ENCODE data around the gene TTBK1.

TTBK1 gene

GRCh38 chr6:43219119-43219518 is 24.2 kb upstream of the TTBK1 start:
- no peak for TF ChIP-seq EZH2phosphoT487 (IDR thresholded peaks at IDR 0.05; ENCODE audit: low read depth)
- TF ChIP-seq, protein P1, sequence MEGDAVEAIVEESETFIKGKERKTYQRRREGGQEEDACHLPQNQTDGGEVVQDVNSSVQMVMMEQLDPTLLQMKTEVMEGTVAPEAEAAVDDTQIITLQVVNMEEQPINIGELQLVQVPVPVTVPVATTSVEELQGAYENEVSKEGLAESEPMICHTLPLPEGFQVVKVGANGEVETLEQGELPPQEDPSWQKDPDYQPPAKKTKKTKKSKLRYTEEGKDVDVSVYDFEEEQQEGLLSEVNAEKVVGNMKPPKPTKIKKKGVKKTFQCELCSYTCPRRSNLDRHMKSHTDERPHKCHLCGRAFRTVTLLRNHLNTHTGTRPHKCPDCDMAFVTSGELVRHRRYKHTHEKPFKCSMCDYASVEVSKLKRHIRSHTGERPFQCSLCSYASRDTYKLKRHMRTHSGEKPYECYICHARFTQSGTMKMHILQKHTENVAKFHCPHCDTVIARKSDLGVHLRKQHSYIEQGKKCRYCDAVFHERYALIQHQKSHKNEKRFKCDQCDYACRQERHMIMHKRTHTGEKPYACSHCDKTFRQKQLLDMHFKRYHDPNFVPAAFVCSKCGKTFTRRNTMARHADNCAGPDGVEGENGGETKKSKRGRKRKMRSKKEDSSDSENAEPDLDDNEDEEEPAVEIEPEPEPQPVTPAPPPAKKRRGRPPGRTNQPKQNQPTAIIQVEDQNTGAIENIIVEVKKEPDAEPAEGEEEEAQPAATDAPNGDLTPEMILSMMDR (IDR thresholded peaks at IDR 0.05; ENCODE audit: low read depth, low read length), result no peak

GRCh38 chr6:43219814-43220213 is 23.5 kb upstream of the TTBK1 start:
- Histone ChIP-seq H3K27ac (ENCODE audit: low read length) (no peak overlapping the region), H3K27me3 (ENCODE audit: low read depth, low read length) (no peaks in the 10 kb centered on the region), H3K4me3 (ENCODE audit: low read length) (no peak overlapping the region), H2AFZ (ENCODE audit: low read depth, low read length) (no peak overlapping the region), H3K4me1 (ENCODE audit: low read length) (peaks cover 17% of the 10 kb centered on the region), H3K4me2 (ENCODE audit: low read length) (no peak overlapping the region), H3K36me3 (replicated peaks; ENCODE audit: low read depth, low read length) (peaks cover 50% of the 10 kb centered on the region), H3K9me3 (ENCODE audit: insufficient read depth, low read length) (no peaks in the 10 kb centered on the region), H3K9ac (ENCODE audit: low read length) (no peak overlapping the region), H4K20me1 (ENCODE audit: insufficient read depth, low read length) (no peaks in the 10 kb centered on the region), H3K79me2 (ENCODE audit: low read length) (peaks cover 8% of the 10 kb centered on the region)
- no peak for TF ChIP-seq EZH2phosphoT487 (IDR thresholded peaks at IDR 0.05; ENCODE audit: low read depth)
- TF ChIP-seq, protein P1 (IDR thresholded peaks at IDR 0.05; ENCODE audit: low read depth, low read length), result no peak

More at GRCh38 chr6:43219119-43219518, 24.2 kb upstream of the TTBK1 start:
- Histone ChIP-seq H3K9me3 (ENCODE audit: insufficient read depth, low read length) (no peaks in the 10 kb centered on the region), H4K20me1 (ENCODE audit: insufficient read depth, low read length) (no peaks in the 10 kb centered on the region), H3K79me2 (ENCODE audit: low read length) (peaks cover 8% of the 10 kb centered on the region), H3K4me2 (ENCODE audit: low read length) (no peak overlapping the region), H3K4me1 (ENCODE audit: low read length) (peaks cover 10% of the 10 kb centered on the region), H3K36me3 (replicated peaks; ENCODE audit: low read depth, low read length) (peaks cover 50% of the 10 kb centered on the region), H3K27me3 (ENCODE audit: low read depth, low read length) (no peaks in the 10 kb centered on the region), H3K9ac (ENCODE audit: low read length) (no peak overlapping the region), H3K27ac (ENCODE audit: low read length) (no peak overlapping the region), H2AFZ (ENCODE audit: low read depth, low read length) (no peak overlapping the region), H3K4me3 (ENCODE audit: low read length) (no peak overlapping the region)

DNA sequence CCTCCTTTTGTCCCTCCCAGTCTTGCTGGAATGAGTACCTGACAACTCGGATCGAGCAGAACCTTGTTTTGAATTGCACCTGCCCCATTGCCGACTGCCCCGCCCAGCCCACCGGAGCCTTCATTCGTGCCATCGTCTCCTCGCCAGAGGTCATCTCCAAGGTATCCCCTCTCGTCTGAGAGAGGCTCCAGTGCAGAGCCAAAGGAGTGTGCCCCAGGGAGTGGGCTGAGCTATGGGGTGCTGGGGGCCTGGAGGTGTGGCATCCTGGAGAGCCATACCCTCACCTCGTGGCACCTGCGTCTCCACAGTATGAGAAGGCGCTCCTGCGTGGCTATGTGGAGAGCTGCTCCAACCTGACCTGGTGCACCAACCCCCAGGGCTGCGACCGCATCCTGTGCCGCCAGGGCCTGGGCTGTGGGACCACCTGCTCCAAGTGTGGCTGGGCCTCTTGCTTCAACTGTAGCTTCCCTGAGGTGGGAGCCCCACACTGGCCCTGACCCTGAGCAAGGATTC is 22.8 kb upstream of the TTBK1 start:
- Histone ChIP-seq H4K20me1 (ENCODE audit: insufficient read depth, low read length) (no peaks in the 10 kb centered on the region), H2AFZ (ENCODE audit: low read depth, low read length) (no peak overlapping the region), H3K4me3 (ENCODE audit: low read length) (no peak overlapping the region), H3K9ac (ENCODE audit: low read length) (no peak overlapping the region), H3K27me3 (ENCODE audit: low read depth, low read length) (no peaks in the 10 kb centered on the region), H3K36me3 (replicated peaks; ENCODE audit: low read depth, low read length) (peaks cover 51% of the 10 kb centered on the region), H3K4me2 (ENCODE audit: low read length) (no peak overlapping the region), H3K4me1 (ENCODE audit: low read length) (peaks cover 24% of the 10 kb centered on the region), H3K9me3 (ENCODE audit: insufficient read depth, low read length) (no peaks in the 10 kb centered on the region), H3K79me2 (ENCODE audit: low read length) (peaks cover 11% of the 10 kb centered on the region), H3K27ac (ENCODE audit: low read length) (no peak overlapping the region)
- TF ChIP-seq, protein P1 (IDR thresholded peaks at IDR 0.05; ENCODE audit: low read depth, low read length), result no peak
- no peak for TF ChIP-seq EZH2phosphoT487 (IDR thresholded peaks at IDR 0.05; ENCODE audit: low read depth)

DNA sequence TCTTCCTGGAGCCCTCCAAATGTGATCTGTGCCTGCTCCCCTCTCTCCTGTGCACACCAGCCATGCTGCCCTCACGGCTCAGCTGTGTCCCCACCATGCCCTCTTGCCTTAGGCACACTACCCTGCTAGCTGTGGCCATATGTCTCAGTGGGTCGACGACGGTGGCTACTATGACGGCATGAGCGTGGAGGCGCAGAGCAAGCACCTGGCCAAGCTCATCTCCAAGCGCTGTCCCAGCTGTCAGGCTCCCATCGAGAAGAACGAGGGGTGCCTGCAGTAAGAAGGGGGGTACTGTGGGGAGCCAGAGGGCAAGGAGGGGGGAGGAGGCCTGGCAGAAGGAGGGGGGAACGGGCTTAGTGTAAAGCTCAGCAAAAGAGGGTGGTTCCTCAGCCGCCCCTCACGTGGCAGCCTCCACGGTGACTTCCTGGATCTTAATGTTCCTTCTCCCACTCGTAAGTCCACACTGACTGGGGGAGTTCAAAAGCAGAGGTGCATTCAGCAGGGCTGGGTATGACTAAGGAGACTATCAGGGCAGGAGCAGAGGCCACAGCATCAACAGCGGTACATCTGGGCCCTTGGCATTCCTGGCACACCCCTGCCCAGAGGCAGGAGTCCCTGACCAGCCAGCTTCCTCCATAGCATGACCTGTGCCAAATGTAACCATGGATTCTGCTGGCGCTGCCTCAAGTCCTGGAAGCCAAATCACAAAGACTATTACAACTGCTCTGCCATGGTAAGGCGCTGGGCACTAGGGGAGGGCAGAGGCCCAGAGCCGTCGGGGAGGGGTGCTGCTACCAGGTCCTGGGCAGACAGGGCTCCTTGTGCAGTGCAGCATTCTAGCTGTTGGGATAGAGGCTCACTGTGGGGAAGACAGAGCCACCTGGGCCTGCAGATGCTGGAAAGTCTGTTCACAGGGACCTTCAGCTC is 22.0 kb upstream of the TTBK1 start:
- no peak overlapping the region for H2AFZ ChIP-seq (ENCODE audit: low read depth, low read length)
- TF ChIP-seq, protein P1 (IDR thresholded peaks at IDR 0.05; ENCODE audit: low read depth, low read length), result no peak
- TF ChIP-seq EZH2phosphoT487 (IDR thresholded peaks at IDR 0.05; ENCODE audit: low read depth), result no peak

More for the DNA sequence above, 22.0 kb upstream of the TTBK1 start:
- peaks cover 26% of the 10 kb centered on the region for H3K4me1 ChIP-seq (ENCODE audit: low read length)
- H3K27me3 ChIP-seq (ENCODE audit: low read depth, low read length), result no peaks in the 10 kb centered on the region
- no peak overlapping the region for H3K27ac ChIP-seq (ENCODE audit: low read length)
- no peaks in the 10 kb centered on the region for H3K9me3 ChIP-seq (ENCODE audit: insufficient read depth, low read length)
- H4K20me1 ChIP-seq (ENCODE audit: insufficient read depth, low read length), result no peaks in the 10 kb centered on the region
- no peak overlapping the region for H3K4me2 ChIP-seq (ENCODE audit: low read length)
- peaks cover 59% of the 10 kb centered on the region for H3K36me3 ChIP-seq (replicated peaks; ENCODE audit: low read depth, low read length)
- H3K9ac ChIP-seq (ENCODE audit: low read length), result no peak overlapping the region
- H3K4me3 ChIP-seq (ENCODE audit: low read length), result no peak overlapping the region
- H3K79me2 ChIP-seq (ENCODE audit: low read length), result peaks cover 19% of the 10 kb centered on the region

Data from OCI-LY3 (cell line).